Measurements from ENCODE around the gene CIAO3. TPM values are rescaled to one million over a fixed set of nuclear protein-coding genes. Genes with fewer than 3 reads are reported as not detected.
"Not testable (repeated sequence)": the region's sequence is repeated elsewhere in the genome, so short reads cannot be mapped to it uniquely, and the experiment has no call there.

The CIAO3 gene
- total RNA-seq, 1 experiment from 2014 or later: 27.1 TPM

DNA sequence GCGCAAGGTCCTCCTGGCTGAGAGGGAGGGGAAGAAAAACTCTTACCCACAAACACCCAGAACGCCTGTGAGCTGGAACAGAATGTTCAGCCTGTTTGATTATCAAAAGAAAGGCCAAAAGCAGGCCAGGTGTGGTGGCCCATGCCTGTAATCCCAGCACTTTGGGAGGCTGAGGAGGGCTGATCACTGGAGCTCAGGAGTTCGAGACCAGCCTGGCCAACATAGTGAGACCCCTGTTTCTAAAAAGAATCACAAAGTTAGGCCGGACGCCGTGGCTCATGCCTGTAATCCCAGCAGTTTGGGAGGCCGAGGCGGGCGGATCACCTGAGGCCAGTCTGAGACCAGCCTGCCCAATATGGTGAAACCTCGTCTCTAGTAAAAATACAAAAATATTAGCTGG lies 35.5 kb upstream of the CIAO3 start:
- DNase-seq (ENCODE audit: low read depth): not testable (repeated sequence)

DNA sequence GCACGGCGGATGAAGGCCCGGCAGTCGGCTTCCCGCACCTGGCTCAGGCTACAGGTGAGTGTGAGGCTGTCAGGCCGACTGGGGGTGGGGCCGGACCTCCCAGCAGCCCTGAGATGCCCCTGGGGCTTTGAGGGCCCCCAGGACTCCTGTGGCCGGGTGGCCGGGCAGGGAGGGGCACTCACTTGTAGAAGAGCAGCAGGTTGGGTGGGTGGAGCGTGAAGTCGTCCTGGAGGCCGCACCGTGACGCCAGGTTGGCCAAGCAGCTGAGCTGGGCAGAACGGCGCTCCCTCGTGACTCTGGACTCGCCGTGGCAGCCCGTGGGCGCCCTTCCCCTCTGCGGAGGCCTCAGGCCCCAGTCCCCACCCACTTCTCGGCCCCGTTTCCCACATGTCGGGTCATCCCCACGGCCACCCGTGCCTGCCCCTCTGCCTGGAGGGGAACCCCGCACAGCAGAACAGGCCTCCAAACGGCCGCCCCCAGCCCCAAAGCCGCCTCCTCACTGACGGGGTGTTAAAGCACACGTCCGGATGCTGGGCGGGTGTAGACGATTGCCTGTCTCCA lies 34.5 kb upstream of the CIAO3 start:
- DNase-seq (ENCODE audit: low read depth): no peak

DNA sequence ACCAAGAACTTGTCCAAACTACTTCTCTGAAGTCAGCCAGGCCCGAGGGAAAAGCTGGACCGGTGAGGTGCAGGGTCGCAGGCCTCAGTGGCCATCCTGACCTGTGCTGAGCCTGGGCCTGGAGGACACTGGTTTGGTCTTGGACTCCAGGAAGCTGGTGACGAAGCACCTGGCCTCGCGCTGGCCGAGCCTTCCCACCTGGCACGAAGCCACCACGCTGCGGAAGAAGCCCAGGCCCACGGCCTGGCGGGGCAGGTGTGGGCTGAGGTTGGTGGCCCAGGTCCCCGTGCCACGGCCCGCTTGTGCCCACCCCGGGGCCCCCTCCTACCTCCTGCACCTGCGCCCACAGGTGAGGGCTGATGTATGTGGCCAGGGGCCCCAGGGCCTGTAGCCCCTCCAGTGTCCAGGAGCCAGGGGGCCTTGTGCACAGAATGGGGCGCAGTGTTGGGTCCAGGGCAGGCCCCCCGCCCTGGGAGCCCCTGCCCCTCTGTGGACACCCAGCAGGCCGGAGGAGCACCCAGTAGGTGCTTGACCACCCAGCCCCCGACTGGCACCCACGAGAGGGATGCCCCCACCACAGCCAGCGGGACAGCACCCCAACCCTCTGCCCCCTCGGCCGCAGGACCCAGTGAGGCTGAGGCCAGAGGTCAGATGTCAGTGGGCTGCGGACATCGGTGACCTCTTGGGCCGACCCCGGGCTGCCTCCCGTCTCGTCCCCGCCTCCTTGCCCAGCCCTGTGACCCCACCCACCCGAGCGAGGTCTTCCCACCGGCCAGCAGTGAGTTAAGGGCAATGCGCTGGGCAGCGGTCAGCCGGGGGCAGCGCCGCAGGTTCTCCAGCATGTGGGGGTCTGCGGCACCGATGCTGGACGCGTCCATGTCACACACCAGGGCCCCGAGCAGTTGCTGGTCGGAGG lies 33.5 kb upstream of the CIAO3 start:
- no peak for DNase-seq (ENCODE audit: low read depth)

DNA sequence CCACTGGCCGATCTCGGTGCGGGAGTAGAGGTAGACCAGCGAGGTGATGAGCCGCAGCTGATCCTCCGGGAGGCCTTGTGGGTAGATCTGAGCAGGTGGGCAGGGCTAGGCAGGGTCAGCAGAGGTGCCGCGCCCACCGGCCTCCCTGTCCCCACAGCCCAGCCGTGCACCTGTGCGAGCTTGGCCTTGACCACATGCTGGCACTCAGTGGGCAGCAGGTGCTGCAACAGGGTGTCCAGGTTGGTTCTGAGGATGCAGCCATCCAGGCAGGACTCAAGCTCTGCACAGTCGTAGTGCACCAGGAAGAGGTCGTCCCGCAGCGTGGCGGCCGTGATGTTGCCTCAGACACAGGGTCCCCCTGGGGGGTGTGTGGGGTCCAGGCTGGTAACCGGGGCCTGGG lies 32.2 kb upstream of the CIAO3 start:
- DNase-seq (ENCODE audit: low read depth): no peak

DNA sequence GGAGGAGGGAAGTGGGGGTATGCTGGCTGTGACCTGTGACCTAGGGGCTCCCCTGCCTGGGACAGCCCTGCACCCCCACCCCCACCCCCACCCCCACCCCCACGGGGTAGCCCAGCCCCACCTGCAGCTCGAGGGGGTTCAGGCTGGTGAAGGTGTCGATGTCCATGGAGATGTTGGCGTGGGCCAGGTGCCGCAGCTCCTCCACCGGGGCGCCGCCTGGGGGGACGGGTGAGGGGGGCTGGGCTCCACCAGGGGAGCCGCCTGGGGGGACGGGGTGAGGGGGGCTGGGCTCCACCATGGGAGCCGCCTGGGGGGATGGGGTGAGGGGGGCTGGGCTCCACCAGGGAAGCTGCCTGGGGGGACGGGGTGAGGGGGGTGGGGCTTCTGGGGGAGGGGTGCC lies 29.6 kb upstream of the CIAO3 start:
- DNase-seq (ENCODE audit: low read depth): no peak

DNA sequence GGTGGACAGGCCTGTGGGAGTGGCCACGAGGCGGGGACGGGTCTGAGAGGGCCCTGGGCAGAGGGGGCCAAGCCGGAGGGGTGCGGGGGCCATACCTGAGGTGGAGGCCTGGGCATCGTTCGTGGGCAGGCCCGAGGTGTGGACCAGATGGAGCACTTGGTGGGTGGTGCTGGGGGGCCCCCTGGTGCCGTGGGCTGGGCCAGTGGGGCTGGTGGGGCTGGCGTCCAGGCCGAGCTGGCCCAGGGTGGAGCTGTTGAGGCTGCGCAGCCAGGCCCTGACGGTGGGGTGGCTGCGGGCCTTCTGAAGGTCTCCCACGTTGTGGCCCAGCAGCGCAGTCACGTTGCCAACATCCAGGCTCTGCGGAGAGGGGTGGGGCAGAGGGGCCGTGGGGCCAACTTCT lies 29.1 kb upstream of the CIAO3 start:
- DNase-seq (ENCODE audit: low read depth): no peak

DNA sequence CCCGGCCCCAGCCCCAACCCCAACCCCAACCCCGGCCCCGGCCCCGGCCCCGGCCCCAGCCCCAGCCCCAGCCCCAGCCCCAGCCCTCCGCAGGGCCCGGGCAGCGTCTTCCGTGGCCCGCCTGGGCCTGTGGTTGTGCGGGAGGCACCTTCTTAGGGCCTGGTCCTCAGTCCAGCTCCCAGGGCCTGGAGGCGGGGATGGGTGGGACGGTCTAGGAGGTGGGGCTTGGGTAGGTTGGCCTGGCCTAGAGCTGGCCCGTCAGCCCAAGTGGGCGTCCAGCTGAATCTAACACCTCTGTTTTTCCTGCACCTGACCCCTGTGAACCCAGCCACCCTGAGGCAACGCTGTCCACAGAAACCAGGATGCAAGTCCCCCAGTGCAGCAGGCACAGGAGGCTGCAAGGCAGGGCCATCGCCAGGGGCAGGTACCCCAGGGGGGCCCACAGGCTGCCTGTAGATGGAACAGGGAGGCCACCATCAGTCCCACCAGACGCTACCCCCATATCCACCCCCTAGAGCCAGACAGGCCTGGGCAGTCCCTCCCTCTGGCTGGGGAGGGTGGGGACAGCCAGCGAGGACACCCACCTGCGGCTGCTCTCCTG lies 28.5 kb upstream of the CIAO3 start:
- no peak for DNase-seq (ENCODE audit: low read depth)

DNA sequence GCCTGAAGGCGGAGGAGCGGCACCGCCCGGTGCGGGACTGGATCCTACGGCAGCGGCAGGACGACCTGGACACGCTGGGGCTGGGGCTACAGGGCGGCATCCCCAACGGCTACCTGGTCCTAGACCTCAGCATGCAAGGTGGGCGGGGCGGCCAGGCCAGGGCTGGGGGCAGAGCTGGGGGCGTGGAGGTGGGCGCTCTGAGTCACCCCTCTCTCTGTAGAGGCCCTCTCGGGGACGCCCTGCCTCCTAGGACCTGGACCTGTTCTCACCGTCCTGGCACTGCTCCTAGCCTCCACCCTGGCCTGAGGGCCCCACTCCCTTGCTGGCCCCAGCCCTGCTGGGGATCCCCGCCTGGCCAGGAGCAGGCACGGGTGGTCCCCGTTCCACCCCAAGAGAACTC lies 27.6 kb upstream of the CIAO3 start:
- DNase-seq (ENCODE audit: low read depth): no peak

DNA sequence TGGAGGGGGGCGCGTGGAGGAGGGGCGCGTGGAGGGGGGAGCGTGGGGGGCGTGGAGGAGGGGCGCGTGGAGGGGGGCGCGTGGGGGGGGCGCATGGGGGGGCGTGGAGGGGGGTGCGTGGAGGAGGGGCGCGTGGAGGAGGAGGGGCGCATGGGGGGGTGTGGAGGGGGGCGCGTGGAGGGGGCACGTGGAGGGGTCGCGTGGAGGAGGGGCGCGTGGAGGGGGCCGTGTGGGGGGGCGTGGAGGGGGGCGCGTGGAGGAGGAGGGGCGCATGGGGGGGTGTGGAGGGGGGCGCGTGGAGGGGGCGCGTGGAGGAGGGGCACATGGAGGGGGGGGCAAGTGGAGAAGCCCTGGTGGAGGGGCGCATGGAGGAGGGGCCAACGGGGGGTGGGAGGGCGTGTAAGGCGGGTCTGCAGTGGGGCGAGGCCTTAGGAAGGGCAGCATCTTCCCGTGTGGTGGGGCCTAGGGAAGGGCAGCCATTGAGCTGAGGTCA lies 27.0 kb upstream of the CIAO3 start:
- no peak for DNase-seq (ENCODE audit: low read depth)

DNA sequence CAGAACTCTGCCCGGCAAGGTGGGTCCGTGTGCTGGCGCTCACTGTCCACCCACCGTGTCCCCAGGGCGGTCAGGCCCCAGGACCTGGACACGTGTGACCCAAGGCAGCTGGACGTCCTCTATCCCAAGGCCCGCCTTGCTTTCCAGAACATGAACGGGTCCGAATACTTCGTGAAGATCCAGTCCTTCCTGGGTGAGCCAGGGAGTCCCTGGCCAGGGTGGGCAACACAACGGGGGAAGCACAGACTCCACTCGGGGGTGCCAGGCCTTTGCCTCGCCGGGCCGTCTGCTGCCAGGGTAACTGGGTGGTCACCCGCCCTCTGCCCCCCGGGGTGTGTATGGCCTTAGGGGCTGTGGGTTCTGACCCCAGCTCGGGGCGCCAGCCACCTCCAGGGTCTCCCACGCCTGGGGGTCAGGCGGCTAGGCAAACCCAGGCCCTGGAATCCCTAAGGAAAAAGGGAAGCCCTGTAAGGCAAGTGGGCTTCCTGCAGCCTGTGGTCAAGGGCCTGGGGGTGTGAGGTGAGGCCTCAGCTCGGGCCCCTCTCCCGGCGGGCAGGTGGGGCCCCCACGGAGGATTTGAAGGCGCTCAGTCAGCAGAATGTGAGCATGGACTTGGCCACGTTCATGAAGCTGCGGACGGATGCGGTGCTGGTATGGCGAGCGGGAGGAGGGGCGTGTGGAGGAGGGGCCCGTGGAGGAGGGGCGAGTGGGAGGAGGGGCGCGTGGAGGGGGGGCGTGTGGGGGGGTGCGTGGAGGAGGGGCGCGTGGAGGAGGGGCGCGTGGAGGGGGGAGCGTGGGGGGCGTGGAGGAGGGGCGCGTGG lies 26.2 kb upstream of the CIAO3 start:
- DNase-seq (ENCODE audit: low read depth): no peak

DNA sequence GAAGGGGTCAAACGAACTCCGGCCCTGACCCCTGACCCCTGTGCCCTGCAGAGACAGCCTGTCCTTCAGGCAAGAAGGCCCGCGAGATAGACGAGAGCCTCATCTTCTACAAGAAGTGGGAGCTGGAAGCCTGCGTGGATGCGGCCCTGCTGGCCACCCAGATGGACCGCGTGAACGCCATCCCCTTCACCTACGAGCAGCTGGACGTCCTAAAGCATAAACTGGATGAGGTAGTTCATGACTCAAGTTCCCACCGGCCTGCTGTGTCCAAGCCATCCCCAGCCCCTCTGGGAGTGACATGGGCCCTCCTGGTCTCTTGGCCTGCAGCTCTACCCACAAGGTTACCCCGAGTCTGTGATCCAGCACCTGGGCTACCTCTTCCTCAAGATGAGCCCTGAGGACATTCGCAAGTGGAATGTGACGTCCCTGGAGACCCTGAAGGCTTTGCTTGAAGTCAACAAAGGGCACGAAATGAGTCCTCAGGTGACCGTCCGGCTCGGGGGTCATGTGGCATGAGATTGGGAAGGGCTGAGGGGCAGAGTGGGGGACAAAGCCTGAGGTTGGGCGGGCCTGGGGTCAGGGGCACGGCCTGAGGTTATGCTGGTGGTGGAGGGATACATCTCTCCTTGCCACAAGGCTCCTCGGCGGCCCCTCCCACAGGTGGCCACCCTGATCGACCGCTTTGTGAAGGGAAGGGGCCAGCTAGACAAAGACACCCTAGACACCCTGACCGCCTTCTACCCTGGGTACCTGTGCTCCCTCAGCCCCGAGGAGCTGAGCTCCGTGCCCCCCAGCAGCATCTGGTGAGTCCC lies 25.4 kb upstream of the CIAO3 start:
- DNase-seq (ENCODE audit: low read depth): no peak

DNA sequence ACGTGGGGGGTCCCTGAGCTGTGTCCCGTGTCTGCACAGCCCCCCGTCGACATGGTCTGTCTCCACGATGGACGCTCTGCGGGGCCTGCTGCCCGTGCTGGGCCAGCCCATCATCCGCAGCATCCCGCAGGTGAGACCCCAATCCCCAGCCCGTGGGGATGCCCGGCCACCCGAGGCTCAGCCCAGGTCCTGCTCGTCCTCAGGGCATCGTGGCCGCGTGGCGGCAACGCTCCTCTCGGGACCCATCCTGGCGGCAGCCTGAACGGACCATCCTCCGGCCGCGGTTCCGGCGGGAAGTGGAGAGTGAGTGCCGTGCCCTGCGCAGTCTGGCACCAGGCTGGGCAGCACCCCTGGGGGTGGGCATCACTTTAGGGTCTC lies 24.7 kb upstream of the CIAO3 start:
- no peak for DNase-seq (ENCODE audit: low read depth)

DNA sequence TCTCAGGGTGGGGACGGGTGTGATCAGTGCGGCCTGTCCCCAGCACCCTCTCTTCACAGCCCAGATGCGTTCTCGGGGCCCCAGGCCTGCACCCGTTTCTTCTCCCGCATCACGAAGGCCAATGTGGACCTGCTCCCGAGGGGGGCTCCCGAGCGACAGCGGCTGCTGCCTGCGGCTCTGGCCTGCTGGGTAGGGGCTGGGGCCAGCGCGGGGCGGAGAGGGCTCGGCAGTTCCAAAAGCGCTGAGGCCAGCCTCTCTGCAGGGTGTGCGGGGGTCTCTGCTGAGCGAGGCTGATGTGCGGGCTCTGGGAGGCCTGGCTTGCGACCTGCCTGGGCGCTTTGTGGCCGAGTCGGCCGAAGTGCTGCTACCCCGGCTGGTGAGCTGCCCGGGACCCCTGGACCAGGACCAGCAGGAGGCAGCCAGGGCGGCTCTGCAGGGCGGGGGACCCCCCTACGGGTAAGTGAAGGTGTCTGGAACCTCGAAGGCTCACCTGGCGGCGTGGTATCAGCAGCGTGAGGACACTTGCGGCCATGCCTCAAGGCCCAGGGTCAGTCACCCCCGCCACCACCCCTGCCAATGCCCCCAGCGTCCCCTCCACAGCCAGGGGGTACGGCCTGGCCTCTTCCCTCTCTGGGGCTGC lies 24.2 kb upstream of the CIAO3 start:
- no peak for DNase-seq (ENCODE audit: low read depth)

DNA sequence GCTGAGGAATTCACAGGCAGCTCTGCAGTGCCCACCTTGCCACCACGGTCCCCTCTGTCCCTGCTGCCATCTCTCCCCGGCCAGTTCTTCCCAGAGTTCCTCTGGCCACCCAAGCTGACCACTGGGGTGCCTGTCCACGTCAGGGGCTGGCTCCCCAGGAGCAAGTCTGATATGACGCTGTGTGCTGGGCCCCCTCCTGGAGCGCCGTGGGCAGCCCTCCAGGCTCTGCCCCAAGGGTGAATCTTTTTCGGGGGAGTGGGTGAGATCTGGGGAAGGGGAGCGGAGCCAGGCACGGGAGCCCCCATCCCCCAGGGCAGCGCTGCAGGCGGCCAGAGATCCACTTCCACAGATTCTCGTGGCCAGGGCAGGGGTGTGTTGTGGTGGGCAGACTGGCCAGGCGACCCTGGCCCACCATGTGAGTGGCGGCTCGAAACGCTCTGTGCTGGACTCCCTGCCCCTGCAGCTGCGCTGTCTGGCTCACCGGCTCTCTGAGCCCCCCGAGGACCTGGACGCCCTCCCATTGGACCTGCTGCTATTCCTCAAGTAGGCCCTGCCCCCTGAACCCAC lies 23.5 kb upstream of the CIAO3 start:
- no peak for DNase-seq (ENCODE audit: low read depth)

DNA sequence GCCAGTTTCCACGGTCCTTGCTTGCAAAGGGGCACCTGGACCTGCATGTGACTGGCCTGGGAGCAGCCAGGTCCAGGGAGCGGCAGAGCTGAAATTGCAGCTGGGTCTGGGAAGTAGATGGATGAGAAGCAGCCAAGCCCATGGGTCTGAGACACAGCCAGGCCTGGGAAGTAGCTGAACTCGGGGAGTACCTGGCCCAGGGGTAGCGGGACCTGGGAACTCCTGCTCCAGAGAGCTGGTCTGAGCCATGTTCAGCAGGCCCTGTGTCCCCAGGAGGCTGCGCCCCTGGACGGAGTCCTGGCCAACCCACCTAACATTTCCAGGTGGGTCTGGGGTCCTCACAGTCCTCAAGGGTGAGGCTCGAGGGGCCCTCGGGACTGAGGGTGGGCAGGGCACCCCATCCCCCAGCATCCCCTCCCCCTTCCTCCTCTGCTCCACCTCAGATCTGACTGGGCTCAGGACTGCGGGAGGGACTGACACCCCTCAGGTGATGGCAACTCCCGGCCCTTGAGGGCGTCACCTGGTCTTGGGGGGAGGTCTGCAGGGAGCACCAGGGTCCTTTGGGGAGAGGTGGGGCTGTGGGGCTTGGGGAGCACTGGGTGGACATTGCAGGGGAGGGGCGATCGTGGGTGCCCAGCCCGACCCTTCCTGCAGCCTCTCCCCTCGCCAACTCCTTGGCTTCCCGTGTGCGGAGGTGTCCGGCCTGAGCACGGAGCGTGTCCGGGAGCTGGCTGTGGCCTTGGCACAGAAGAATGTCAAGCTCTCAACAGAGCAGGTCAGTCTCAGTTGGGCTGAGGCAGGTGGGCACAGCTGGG lies 22.8 kb upstream of the CIAO3 start:
- DNase-seq (ENCODE audit: low read depth): no peak

DNA sequence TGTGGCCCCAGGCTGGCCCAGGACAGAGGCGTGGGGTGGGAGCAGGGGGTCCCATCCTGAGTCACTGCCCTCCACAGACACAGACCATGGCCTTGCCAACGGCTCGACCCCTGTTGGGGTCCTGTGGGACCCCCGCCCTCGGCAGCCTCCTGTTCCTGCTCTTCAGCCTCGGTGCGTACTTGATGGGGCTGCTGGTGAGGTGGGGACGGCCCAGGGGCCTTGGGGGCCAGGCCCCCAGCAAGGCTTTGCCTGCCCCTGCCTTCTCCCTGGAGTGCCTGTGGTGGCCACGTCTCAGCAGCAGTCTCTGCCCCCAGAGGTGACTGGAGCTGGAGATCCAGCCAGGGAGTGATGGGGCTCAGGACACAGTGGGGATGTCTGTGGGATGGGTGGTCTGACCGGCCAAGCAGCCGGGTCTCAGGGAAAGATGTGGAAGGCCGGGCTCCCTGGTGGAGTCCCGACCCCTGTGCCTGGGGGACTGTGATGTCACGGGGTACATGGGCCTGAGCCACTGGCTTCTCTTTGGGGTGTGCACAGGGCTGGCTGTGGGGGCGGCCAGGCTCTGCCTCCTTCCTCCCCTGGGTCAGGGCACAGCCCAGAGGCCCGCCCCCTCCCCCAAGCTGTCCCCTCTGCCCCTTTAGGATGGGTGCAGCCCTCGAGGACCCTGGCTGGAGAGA lies 21.9 kb upstream of the CIAO3 start:
- no peak for DNase-seq (ENCODE audit: low read depth)

DNA sequence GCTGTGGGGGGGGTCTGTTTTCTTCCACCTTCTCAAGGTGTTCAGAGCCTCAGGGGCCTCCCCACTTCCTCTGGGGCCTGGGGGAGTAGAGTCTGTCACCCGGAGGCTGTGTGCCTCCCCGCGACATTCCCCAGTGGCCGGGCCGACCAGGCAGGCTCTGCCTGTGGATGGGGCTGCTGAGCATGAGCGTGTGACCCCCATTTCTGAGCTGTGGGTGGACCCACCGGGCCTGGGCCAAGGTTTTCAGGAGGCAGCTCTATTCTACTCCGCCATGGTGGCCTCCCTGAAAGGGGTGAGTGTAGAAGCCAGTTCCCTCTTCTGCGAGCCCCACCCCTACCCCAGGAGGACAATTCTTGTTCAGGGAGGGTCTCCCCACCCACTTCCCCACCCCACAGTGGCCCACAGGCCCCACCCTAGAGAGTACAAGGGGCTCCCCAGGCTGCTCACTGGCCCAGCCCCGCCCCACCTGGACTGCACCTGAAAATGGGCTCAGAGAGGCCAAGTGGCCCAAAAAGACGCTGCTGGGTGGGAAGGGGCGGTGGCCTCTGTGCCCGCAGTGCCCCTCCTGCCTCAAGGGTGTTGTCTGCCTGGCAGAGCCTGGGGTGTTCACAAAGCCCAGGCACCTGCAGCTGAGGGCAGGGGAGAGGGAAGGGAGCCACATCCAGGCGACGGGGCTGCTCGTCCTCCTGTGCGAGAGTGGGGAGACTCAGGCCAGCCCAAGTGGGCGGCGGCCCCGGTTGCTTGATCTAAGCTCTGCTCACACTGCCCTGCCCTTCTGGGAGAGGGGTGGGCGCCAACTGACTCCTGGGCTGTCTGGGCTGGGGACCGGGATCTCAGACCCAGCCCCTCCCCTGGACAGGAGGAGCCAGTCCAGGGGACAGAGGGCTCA lies 21.1 kb upstream of the CIAO3 start:
- no peak for DNase-seq (ENCODE audit: low read depth)

All from M059J (cell line).